A673 (cell line): ENCODE data around the gene HNRNPUL2. TPM values are rescaled to one million over a fixed set of nuclear protein-coding genes. Genes with fewer than 3 reads are reported as not detected.
A peak's percentile ranks its signal among the peaks of the same experiment; 100 is the strongest.

Experiments used
- BruUV-seq: library from RNA; stranded (reverse); fragments of 400-500 nt; replicated peaks from 2 replicates; lab custom pipeline; 2021; lab: Mats Ljungman, UMichigan
- CTCF ChIA-PET: fragments of 300-600 bp; sonication (Branson Sonifier 250); formaldehyde crosslinking; loops from one replicate; lab custom pipeline; 2022; ENCODE audit warnings: antibody characterized with exemption; lab: Charles Lee
- POLR2A ChIA-PET: fragments of 300-600 bp; sonication (Branson Sonifier 250); formaldehyde crosslinking; loops from one replicate; lab custom pipeline; 2022; ENCODE audit warnings: antibody characterized with exemption; ENCODE audit not compliant: low non-redundant PET; lab: Charles Lee
- DNase-seq: peaks from one replicate; pipeline ENCODE4 v3.0.0-alpha.2; 2015; ENCODE audit warnings: low spot score
- H3K27ac ChIP-seq: fragments of 200-600 bp; sonication (generic); 2 replicates; pipeline ENCODE4 v1.5.1; 2016; ENCODE audit warnings: mixed run types, low read depth, mild to moderate bottlenecking, mixed read lengths, antibody characterized with exemption, low read length; ENCODE audit not compliant: poor library complexity, severe bottlenecking
- H3K27me3 ChIP-seq: fragments of 200-600 bp; sonication (generic); replicated peaks from 2 replicates; pipeline ENCODE4 v1.6.1; 2017; ENCODE audit warnings: mixed run types, low read depth, mild to moderate bottlenecking, mixed read lengths, antibody characterized with exemption, low read length; ENCODE audit not compliant: insufficient read depth, poor library complexity
- H3K36me3 ChIP-seq: fragments of 200-600 bp; sonication (generic); 2 replicates; pipeline ENCODE4 v1.6.1; 2016; ENCODE audit warnings: mixed run types, mild to moderate bottlenecking, mixed read lengths, antibody characterized with exemption, low read length; ENCODE audit not compliant: insufficient read depth, poor library complexity, severe bottlenecking
- H3K4me1 ChIP-seq: fragments of 200-600 bp; sonication (generic); 2 replicates; pipeline ENCODE4 v1.6.1; 2017; ENCODE audit warnings: mixed run types, mild to moderate bottlenecking, mixed read lengths, antibody characterized with exemption, low read length; ENCODE audit not compliant: insufficient read depth, poor library complexity, severe bottlenecking
- H3K4me3 ChIP-seq: fragments of 200-600 bp; sonication (generic); 2 replicates; pipeline ENCODE4 v1.5.1; 2016; ENCODE audit warnings: low read depth, mixed run types, mild to moderate bottlenecking, mixed read lengths, low read length; ENCODE audit not compliant: poor library complexity, severe bottlenecking
- H3K9me3 ChIP-seq: fragments of 200-600 bp; sonication (generic); 2 replicates; pipeline ENCODE4 v1.6.1; 2016; ENCODE audit warnings: mixed run types, low read depth, mild to moderate bottlenecking, mixed read lengths, antibody characterized with exemption, low read length; ENCODE audit not compliant: poor library complexity, severe bottlenecking
- CTCF ChIP-seq: fragments of 300-800, 200-600 bp; sonication (generic); conservative IDR thresholded peaks from 2 replicates; pipeline ENCODE4 v1.5.1; 2017; ENCODE audit warnings: low read depth, mild to moderate bottlenecking, antibody characterized with exemption, low read length, moderate library complexity, mixed read lengths
- EZH2 ChIP-seq: fragments of 200-600 bp; sonication (generic); IDR thresholded peaks from 2 replicates; pipeline ENCODE4 v1.6.1; 2017; ENCODE audit warnings: borderline replicate concordance, low read depth, mild to moderate bottlenecking, mixed read lengths, antibody characterized with exemption, low read length; ENCODE audit not compliant: poor library complexity, severe bottlenecking
- intact Hi-C: fragments of 100-400 bp; cut with micrococcal nuclease; formaldehyde crosslinking; loops from one replicate; pipeline ENCODE4 v1.10.0; 2022; ENCODE audit not compliant: unreplicated experiment
- total RNA-seq: library from RNA; stranded (reverse); gene quantifications from 2 replicates; pipeline ENCODE4 v1.2.3, GENCODE V29; 2021

HNRNPUL2 gene
- total RNA-seq, 1 experiment from 2014 or later = 104 TPM

- peak; percentile 98 for DNase-seq
- POLR2A ChIA-PET = no interaction called here
- Histone ChIP-seq H3K4me3 (peak within 1 kb of the TSS; percentile 86), H3K27me3 (no peaks in the 10 kb centered on the region), H3K27ac (peak within 1 kb of the TSS; percentile 98), H3K9me3 (no peaks in the 10 kb centered on the region), H3K4me1 (peaks cover 11% of the 10 kb centered on the region), H3K36me3 (peaks cover 25% of the 10 kb centered on the region)
- intact Hi-C loops = loop anchor here (1.0 to 5.0 kb wide), 3 partner anchors 44 to 902 kb away; partner anchors contain the start of gene TAF6L
- CTCF ChIA-PET = interaction anchor here (0.6 kb wide), 1 partner anchor 8 kb away, joined by 3 read pairs; no protein-coding TSS in a partner anchor
- TF ChIP-seq EZH2 (no peak), CTCF (no peak)
- TSS peak; percentile 75 for BruUV-seq
Measured at GRCh38 chr11:62728171-62728988, 1.1 kb upstream of the HNRNPUL2 start, which contains the start of gene TTC9C. TTC9C (plus strand) TSS chr11:62728486; CDS start chr11:62728849, 363 bp downstream.

- H3K36me3 ChIP-seq = peaks cover 25% of the 10 kb centered on the region
- DNase-seq = peak; percentile 100
- no TSS peak for BruUV-seq
Measured at GRCh38 chr11:62727872-62728170, 564 bp upstream of the HNRNPUL2 start.

GRCh38 chr11:62726915-62727164 lies 417 bp downstream of the HNRNPUL2 start:
- TF ChIP-seq EZH2 = no peak
- TF ChIP-seq CTCF = no peak
- no peak for DNase-seq
- Histone ChIP-seq H3K27ac (peak overlapping the region; percentile 98), H3K36me3 (peaks cover 34% of the 10 kb centered on the region), H3K27me3 (no peaks in the 10 kb centered on the region), H3K4me3 (peak overlapping the region; percentile 86), H3K4me1 (peaks cover 11% of the 10 kb centered on the region), H3K9me3 (no peaks in the 10 kb centered on the region)
- POLR2A ChIA-PET = interaction anchor here (0.6 to 1.4 kb wide), 6 partner anchors 27 to 135 kb away, joined by 3 to 12 read pairs (median 6); partner anchors contain the start of genes C11orf98, CSKMT, TUT1 and ZBTB3
- CTCF ChIA-PET = interaction anchor here (1.5 kb wide), 1 partner anchor 303 kb away, joined by 4 read pairs; no protein-coding TSS in a partner anchor
- TSS peak; percentile 37 for BruUV-seq
- intact Hi-C loops = loop anchor here (5.0 kb wide), 1 partner anchor 45 kb away; the partner anchor contains the start of gene TAF6L

More at GRCh38 chr11:62727872-62728170, 564 bp upstream of the HNRNPUL2 start:
- ChIA-PET POLR2A (interaction anchor here (0.6 to 1.4 kb wide), 9 partner anchors 9 to 136 kb away, joined by 3 to 12 read pairs (median 5); partner anchors contain the start of genes C11orf98, CSKMT, STX5 and TUT1), CTCF (interaction anchor here (0.5 to 1.5 kb wide), 2 partner anchors 130 to 304 kb away, joined by 4 to 6 read pairs; no protein-coding TSS in a partner anchor)
- peak overlapping the region; percentile 86 for H3K4me3 ChIP-seq
- TF ChIP-seq EZH2 (no peak), CTCF (no peak)
- intact Hi-C loops = loop anchor here (1.0 to 5.0 kb wide), 3 partner anchors 44 to 901 kb away; partner anchors contain the start of gene TAF6L
- peak overlapping the region; percentile 98 for H3K27ac ChIP-seq
- no peaks in the 10 kb centered on the region for H3K27me3 ChIP-seq
- H3K4me1 ChIP-seq = peaks cover 11% of the 10 kb centered on the region
- no peaks in the 10 kb centered on the region for H3K9me3 ChIP-seq
